C4-2B (cell line): ENCODE measurements around the gene GGA1.

Experiments
- CTCF ChIP-seq: fragments of 450-650 bp; conservative IDR thresholded peaks from 2 replicates; pipeline ENCODE4 v1.5.1; 2017; ENCODE audit warnings: mild to moderate bottlenecking
- ZFX ChIP-seq: fragments of 450-650 bp; IDR thresholded peaks from 2 replicates; pipeline ENCODE4 v1.6.1; 2017

- TF ChIP-seq CTCF = no peak
- no peak for TF ChIP-seq ZFX
Observed at GRCh38 chr22:37611207-37611606, 2.6 kb downstream of the GGA1 start.
